Endothelial cell of umbilical vein (primary cell): ENCODE data around the gene EME2.

Experiments used
- CTCF ChIP-seq, 2 donors: IDR thresholded peaks; 1 replicate in 1 of 2; 2 replicates in 1 of 2; pipeline ENCODE4 v1.5.1; 2011; ENCODE audit warnings: low read length in 2 of 2, mild to moderate bottlenecking in 2 of 2, moderate library complexity in 2 of 2, control low read depth in 1 of 2, inconsistent platforms in 1 of 2, low read depth in 1 of 2; ENCODE audit not compliant: insufficient read depth in 1 of 2; ENCODE audit errors: extremely low read depth in 1 of 2
- EZH2 ChIP-seq: IDR thresholded peaks from 2 replicates; pipeline ENCODE4 v1.6.1; 2012; ENCODE audit warnings: borderline replicate concordance, low read depth, mild to moderate bottlenecking, moderate library complexity, low read length, inconsistent platforms; ENCODE audit not compliant: severe bottlenecking
- GATA2 ChIP-seq: IDR thresholded peaks from 2 replicates; pipeline ENCODE4 v1.7.0; 2011; ENCODE audit warnings: low read depth, mild to moderate bottlenecking, moderate library complexity, mixed read lengths, low read length; ENCODE audit not compliant: insufficient read length, insufficient read depth
- JUN ChIP-seq: IDR thresholded peaks from 2 replicates; pipeline ENCODE4 v1.6.1; 2011; ENCODE audit warnings: borderline replicate concordance, low read depth; ENCODE audit not compliant: insufficient read length, insufficient read depth
- POLR2A ChIP-seq: IDR thresholded peaks from 2 replicates; pipeline ENCODE4 v1.6.1; 2012; ENCODE audit warnings: low read depth, mild to moderate bottlenecking, control low read depth, low read length
- POLR2AphosphoS5 ChIP-seq: IDR thresholded peaks from 2 replicates; pipeline ENCODE4 v1.6.1; 2012; ENCODE audit warnings: low read depth, mild to moderate bottlenecking, control low read depth, low read length, moderate library complexity; ENCODE audit not compliant: insufficient read depth
- TF ChIP-seq, protein P1 (sequence below): IDR thresholded peaks from 2 replicates; pipeline ENCODE4 v1.6.1; 2011; ENCODE audit not compliant: insufficient read depth, insufficient read length

GRCh38 chr16:1784977-1785845 lies 12.6 kb downstream of the EME2 start:
- TF ChIP-seq POLR2A (no peak), CTCF (IDR thresholded peaks at IDR 0.05; ENCODE audit: extremely low read depth in 1 of 2, insufficient read depth in 1 of 2, low read depth in 1 of 2, low read length in 2 of 2) (no peak), EZH2 (no peak), POLR2AphosphoS5 (no peak), JUN (no peak), GATA2 (no peak)
- TF ChIP-seq, protein P1, sequence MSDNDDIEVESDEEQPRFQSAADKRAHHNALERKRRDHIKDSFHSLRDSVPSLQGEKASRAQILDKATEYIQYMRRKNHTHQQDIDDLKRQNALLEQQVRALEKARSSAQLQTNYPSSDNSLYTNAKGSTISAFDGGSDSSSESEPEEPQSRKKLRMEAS, result no peak
